Stromal cell of bone marrow (primary cell): ENCODE data around the gene UBE2E2.

ENCODE experiments used
- DNase-seq: peaks from one replicate; pipeline ENCODE4 v3.0.0-alpha.2; 2012; ENCODE audit warnings: low read depth

The UBE2E2 gene

GRCh38 chr3:23481616-23482278, 278.6 kb downstream of the UBE2E2 start:
- no peak for DNase-seq

DNA sequence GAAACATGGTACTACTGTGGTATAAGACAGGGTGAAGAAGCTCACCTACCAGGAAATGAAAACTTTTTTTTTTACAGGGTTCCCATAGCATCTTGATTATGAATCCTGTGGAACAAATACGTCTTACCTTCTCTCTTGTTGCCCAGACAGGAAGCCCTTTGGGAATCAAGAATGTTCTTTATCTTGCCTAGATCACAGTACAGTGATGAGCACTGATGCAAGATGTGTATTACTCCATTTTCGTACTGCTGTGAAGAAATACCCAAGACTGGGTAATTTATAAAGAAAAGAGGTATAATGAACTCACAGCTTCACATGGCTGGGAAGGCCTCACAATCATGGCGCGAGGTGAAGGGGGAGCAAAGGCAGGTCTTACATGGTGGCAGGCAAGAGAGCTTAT, 281.3 kb downstream of the UBE2E2 start:
- DNase-seq = no peak

DNA sequence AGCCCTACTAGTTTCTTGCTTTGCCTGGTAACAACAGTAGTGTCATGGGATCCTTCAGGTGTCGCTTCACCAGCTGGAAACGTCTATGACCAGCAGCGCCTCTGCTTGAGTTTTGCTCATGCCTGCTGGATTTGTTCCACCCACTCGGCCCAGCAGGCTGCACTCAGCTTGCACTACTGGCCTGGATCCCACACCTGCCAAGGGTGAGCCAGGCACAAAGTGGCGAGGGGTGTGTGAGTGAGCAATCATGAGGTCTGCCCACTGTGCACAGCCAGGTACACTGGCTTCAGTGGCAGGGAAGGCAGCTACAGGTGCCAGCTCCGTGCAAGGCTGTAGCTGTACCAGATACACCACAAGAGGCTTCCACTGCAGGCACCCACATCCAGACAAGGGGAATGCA, 282.8 kb downstream of the UBE2E2 start:
- no peak for DNase-seq

GRCh38 chr3:23487015-23487414, 283.9 kb downstream of the UBE2E2 start:
- DNase-seq = no peak

DNA sequence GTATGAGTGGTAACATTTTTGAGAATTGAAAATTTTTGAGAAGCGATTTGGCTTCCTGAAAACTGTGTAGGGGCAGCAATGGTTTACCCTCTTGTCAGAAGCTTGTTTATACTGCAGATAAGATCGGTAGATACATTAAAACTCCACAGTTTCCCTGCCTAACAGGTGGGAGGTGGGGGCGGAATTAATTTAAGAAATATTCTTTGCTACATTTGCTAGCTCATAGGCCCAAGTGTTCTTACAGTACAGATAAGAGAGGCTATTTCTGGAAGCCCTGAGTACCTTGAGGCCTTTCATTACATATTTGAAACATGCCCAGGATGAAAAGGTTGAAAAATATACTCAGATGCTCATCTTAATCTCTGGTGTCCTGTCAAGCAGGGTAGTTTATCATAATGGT, 285.5 kb downstream of the UBE2E2 start:
- DNase-seq = no peak

DNA sequence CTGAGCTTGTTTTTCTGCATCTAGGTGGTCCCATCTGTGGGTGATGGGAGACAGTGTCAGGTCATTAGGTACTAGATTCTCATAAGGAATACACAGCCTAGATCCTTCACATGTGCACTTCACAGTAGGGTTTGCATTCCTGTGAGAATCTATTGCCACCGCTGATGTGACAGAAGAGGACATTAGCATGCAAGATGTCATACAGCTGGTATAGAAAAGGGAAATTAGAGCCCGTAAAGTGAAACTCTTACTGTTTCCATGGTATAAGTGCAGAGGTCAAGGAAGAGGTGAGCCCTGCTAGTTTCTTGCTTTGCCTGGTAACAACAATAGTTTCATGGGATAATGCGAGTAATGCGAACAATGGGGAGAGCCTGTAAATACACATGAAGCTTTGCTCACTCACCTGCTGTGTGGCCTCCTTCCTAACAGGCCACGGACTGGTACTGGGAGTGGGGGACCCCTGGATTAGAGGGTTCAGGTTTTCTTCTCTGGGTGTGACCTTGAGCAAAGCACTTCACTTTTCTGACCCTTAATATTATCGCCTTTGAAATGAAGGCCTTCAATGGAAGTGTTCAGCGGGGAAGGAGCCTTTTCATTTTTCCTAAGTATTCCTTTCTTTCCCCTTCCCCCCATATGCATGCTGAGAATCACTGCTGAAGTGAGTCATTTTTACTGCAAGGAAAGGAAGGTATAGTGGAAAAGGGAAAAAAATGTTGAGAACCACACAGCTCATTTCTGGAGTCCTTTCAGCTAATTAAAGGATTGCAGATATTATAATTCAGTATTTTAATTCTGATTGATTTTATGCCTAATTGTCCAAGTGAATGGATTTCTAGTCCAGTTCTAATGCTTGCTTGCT, 286.4 kb downstream of the UBE2E2 start:
- no peak for DNase-seq

GRCh38 chr3:23490459-23490858, 287.3 kb downstream of the UBE2E2 start:
- peak; percentile 33 for DNase-seq

DNA sequence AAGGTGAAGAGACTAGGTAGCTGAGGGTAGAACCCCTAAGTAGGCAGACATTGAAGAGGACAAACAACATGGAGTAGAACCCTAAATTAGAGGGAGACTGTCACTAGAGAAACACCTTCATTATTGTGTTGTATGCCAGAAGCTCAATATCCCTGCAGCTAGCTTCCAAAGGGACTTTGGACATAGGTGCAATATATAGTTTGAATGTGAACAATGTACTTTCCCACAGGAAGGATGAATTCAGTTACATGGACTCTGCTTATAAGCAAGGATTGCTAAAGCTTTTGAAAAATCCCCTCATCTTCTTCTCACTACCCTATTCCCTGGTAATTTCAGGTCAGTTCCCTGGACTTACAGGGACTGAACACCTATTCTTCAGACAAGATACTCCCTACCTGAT, 288.9 kb downstream of the UBE2E2 start:
- DNase-seq = no peak

DNA sequence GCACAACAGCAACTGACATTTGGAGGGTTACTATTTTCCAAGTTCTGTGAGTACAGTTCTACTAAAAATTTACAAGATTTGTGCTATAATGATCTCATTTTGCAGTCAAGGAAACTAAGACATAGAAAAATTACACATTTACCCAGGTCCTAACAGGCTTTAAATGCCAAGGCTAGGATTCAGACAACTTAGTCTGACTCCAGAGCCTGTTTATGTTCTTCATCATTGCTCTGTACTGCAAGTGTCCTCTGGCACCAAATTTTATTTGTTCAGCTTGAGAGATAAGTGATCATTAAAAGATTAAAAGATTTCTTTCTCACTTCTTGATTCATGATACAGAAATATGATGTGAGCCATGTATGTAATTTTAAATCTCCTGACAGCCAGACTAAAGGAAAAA, 290.8 kb downstream of the UBE2E2 start:
- no peak for DNase-seq

- no peak for DNase-seq
Measured at GRCh38 chr3:23494967-23495366, 291.8 kb downstream of the UBE2E2 start.

DNA sequence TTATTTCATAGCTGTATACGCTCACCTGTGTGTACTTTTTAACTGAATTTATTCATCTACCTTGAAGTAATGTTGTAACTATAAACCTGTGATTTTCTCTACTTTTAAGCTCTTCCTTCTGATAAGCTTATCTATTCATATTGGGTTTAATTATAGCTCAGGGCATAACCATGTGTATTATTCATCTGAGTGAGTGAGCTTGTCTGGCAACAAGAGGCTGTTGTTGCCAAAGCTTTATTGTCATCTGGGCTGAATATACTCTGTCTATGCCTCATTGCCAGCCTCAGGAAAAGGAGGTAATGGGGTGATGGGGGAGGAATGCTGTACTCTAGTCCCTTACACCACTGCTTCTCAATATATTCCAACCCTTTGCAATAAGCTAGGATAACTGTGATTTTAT, 292.4 kb downstream of the UBE2E2 start:
- no peak for DNase-seq

- no peak for DNase-seq
Measured at GRCh38 chr3:23496165-23496564, 293.0 kb downstream of the UBE2E2 start.

DNA sequence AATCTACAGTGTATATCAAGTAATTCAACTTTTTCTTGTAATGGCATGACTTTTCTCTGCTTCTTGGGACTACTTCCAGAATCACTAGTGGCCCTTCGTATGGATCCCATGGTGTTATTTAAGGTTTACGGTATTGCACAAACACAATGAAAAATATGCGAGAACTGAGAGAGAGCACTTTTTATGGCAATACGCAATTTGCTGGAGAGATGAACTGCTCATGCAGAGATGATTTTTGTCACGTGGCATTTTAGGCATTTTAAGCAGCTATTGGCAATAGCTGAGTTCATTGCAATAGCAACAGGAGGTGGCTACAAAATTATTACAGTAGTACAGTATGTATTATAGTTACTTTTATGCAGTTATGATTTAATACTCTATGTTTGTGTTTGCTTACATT, 294.0 kb downstream of the UBE2E2 start:
- DNase-seq = no peak

GRCh38 chr3:23501201-23501802, 298.2 kb downstream of the UBE2E2 start:
- no peak for DNase-seq

- no peak for DNase-seq
Measured at GRCh38 chr3:23508464-23508863, 305.3 kb downstream of the UBE2E2 start.

DNA sequence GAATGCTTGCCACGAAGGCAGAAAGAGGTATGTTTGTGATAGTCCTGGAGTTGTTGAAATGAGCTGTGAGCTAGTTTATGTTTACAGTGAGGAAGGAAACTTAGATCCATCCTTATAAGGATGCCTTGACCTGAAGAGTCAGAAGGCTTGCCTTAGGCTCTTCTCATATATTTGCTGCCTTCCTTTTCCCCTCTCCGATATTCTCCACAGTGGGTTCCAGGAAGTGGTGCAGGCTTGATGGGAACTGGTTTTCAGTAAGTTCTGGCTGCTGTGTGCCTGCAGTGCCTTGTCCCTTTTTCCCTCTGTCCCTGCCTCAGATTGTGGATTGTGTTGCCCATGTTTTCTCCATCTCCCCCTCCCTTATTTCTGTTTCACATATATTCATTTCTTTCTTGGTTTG, 315.3 kb downstream of the UBE2E2 start:
- DNase-seq = no peak

DNA sequence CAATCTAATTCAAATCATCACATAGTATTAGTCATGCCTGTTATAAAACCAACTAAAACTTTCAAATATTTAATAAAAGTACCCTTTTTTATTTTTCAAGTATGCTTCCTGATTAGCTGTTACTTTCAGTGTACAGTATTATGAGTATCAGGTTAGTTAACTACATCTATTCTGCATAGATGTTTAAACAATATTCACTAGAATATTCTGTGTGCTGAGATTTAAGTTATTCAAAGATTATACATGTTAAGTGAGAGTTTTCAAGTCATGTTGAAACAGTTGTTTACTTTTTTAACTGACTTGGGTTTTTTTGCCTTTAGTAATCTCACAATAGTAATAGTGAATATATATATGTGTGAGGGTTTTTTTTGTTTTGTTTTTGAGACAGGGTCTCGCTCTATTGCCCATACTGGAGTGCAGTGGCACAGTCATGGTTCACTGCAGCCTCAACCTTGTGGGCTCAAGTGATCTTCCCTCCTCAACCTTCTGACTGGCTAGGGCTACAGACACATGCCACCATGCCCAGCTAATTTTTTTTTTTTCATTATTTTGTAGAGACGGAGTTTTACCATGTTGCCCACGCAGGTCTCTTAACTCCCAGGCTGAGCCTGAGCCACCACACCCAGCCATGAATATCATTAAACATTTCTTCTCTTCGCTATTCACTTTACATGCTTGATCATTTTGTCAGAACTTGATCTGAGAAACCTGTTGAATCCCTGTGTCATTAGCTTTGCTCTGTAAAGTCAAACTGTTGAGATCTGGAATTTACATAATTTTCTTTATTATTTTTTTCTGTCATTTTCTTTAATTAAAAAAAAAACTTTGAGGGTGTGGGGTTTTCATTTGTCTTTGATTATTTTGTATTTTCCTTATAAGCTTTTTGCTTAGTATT, 316.4 kb downstream of the UBE2E2 start:
- no peak for DNase-seq

DNA sequence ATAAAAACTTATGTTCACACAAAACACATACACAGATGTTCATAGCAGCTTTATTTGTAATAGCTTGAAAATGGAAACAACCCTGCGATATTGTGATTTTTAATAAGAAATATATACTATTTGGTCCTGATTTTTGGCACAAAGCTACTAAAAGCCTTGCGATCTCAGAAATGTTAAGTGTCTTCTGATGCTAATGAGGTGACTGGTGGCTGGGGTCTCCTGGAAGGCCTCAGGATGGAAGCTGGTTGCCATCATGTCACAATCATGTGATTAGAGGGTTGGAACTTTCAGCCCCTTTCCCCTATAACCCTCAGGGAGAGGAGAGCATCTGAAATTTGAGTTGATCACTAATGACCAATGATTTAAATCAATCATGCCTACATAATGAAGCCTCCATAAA, 324.2 kb downstream of the UBE2E2 start:
- no peak for DNase-seq

GRCh38 chr3:23533596-23533995, 330.5 kb downstream of the UBE2E2 start:
- DNase-seq = no peak

DNA sequence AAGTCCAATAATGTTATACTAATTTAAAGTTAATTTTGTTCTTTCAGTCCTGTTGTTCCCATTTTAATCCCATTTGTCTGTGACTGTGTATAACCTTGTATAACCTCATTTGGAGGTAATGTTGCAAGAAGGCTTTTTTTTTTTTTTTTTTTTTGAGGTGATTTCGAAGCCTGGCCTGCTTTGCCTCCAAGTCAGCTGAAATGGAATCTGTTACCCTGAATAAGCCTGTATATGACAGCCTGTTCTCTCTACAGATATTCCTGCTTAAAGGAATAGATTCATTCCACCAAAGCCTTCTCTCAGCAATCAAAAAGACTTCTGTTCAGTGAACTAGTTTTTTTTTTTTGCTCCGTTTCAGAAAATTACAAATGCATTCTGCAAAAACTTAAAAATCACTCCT, 330.9 kb downstream of the UBE2E2 start:
- DNase-seq = no peak

- no peak for DNase-seq
Measured at GRCh38 chr3:23537101-23537551, 334.0 kb downstream of the UBE2E2 start.

- DNase-seq = no peak
Measured at GRCh38 chr3:23539185-23539584, 336.1 kb downstream of the UBE2E2 start.
